Measurements from ENCODE around the gene MYT1. TPM values are rescaled to one million over a fixed set of nuclear protein-coding genes. Genes with fewer than 3 reads are reported as not detected.
"Not testable (repeated sequence)": the region's sequence is repeated elsewhere in the genome, so short reads cannot be mapped to it uniquely, and the experiment has no call there.

The MYT1 gene
- total RNA-seq, 4 donors from 2014 or later: not detected

DNA sequence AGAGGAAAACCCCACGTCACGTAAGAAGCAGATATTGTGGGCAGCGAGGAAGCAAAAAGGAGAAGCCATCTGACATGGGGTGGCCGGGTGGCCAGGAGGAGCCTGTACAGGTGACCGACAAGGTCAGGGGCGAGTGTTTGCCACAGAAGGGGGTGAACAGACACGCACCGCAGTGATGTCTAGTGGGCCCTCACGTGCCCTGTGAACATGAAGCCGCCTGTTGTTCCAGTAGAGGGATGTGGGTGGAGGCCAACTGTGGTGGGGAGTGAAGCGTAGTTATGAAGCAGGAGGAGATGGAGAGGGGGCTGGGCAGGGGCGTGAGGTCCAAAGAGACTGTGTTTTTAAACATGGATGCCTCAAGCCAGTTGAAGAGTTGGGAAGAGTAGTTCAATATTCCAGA is 20.5 kb downstream of the MYT1 start:
- no peak for DNase-seq (ENCODE audit: extremely low spot score)
- no peaks in the 10 kb centered on the region for H3K36me3 ChIP-seq
- intact Hi-C loops (cut with DNase I): no loop called here
- no peaks in the 10 kb centered on the region for H3K9me3 ChIP-seq
- TF ChIP-seq EP300 (IDR thresholded peaks at IDR 0.05): no peak
- no peak for TF ChIP-seq POLR2A (IDR thresholded peaks at IDR 0.05; ENCODE audit: low read depth)
- TF ChIP-seq POLR2AphosphoS5 (IDR thresholded peaks at IDR 0.05): no peak
- TF ChIP-seq, protein P1, sequence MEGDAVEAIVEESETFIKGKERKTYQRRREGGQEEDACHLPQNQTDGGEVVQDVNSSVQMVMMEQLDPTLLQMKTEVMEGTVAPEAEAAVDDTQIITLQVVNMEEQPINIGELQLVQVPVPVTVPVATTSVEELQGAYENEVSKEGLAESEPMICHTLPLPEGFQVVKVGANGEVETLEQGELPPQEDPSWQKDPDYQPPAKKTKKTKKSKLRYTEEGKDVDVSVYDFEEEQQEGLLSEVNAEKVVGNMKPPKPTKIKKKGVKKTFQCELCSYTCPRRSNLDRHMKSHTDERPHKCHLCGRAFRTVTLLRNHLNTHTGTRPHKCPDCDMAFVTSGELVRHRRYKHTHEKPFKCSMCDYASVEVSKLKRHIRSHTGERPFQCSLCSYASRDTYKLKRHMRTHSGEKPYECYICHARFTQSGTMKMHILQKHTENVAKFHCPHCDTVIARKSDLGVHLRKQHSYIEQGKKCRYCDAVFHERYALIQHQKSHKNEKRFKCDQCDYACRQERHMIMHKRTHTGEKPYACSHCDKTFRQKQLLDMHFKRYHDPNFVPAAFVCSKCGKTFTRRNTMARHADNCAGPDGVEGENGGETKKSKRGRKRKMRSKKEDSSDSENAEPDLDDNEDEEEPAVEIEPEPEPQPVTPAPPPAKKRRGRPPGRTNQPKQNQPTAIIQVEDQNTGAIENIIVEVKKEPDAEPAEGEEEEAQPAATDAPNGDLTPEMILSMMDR (IDR thresholded peaks at IDR 0.05): no peak
- 77% methylated on average over 12 of the region's 12 CpGs for WGBS
- peaks cover 0 to 40% (median 0%) of the 10 kb centered on the region in 4 donors for H3K27me3 ChIP-seq
- no peaks in the 10 kb centered on the region for H3K4me1 ChIP-seq
- no peak overlapping the region for H3K27ac ChIP-seq (replicated peaks in 1 of 4)
- no peak overlapping the region for H3K4me3 ChIP-seq

DNA sequence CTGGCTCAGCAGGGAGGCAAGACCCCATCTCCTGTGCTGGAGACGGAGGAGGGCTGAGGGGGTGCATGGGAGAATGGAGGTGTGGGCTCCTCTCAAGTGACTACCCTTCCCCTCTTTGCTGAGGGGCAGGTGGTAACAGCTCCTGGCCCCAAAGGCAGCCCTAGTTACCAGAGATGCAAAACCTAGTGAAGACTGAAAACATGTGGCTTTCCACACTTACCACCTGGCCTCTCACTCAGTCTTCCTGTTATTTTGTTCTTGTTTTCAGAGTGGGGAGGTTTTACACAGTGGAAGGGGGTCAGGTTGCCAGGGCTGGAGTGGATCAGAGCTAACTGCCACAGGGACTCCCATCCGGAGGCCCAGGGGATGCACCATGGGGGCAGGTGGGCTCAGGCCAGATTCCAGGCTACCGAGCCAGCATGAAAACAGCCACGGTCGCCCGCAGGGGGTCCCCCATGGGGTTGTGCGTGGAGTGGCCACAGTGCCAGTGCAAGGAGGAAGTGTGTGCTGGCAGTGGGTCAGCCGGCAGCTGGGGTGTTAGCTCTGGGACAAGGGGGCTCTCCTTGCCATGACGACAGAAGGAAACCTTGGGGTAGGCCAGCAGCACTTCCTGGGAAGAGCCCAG is 21.1 kb downstream of the MYT1 start:
- no peak for DNase-seq (ENCODE audit: extremely low spot score)
- no peaks in the 10 kb centered on the region for H3K9me3 ChIP-seq
- no peaks in the 10 kb centered on the region for H3K36me3 ChIP-seq
- H3K4me1 ChIP-seq: no peaks in the 10 kb centered on the region
- TF ChIP-seq, protein P1 (IDR thresholded peaks at IDR 0.05): no peak
- H3K27ac ChIP-seq (replicated peaks in 1 of 4): no peak overlapping the region
- intact Hi-C loops (cut with DNase I): no loop called here
- H3K4me3 ChIP-seq: no peak overlapping the region
- H3K27me3 ChIP-seq: peaks cover 0 to 44% (median 0%) of the 10 kb centered on the region in 4 donors
- 77% methylated on average over 6 of the region's 9 CpGs for WGBS

GRCh38 chr20:64186071-64186598 is 21.9 kb downstream of the MYT1 start:
- no peak for DNase-seq (ENCODE audit: extremely low spot score)
- intact Hi-C loops (cut with DNase I): no loop called here
- Histone ChIP-seq H3K9me3 (no peaks in the 10 kb centered on the region), H3K27me3 (peaks cover 0 to 51% (median 0%) of the 10 kb centered on the region in 4 donors), H3K36me3 (no peaks in the 10 kb centered on the region), H3K4me1 (no peaks in the 10 kb centered on the region), H3K27ac (replicated peaks in 1 of 4) (no peak overlapping the region), H3K4me3 (no peak overlapping the region)
- TF ChIP-seq EP300 (IDR thresholded peaks at IDR 0.05): no peak
- TF ChIP-seq POLR2AphosphoS5 (IDR thresholded peaks at IDR 0.05): no peak
- no peak for TF ChIP-seq POLR2A (IDR thresholded peaks at IDR 0.05; ENCODE audit: low read depth)
- TF ChIP-seq, protein P1 (IDR thresholded peaks at IDR 0.05): no peak
- WGBS: 93% methylated on average over 9 of the region's 13 CpGs

DNA sequence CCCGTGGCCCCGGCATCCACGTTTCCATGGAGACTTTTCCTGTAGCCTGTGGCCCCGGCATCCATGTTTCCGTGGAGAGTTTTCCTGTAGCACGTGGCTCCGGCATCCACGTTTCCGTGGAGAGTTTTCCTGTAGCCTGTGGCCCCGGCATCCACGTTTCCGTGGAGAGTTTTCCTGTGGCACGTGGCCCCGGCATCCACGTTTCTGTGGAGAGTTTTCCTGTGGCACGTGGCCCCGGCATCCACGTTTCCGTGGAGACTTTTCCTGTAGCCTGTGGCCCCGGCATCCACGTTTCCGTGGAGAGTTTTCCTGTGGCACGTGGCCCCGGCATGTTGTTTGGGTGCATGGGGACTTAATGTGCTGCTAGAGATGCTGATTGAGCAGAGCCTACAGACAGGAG is 23.0 kb downstream of the MYT1 start:
- H3K27ac ChIP-seq (replicated peaks in 1 of 4); H3K9me3 ChIP-seq; H3K4me1 ChIP-seq; H3K4me3 ChIP-seq; DNase-seq (ENCODE audit: extremely low spot score); intact Hi-C loops (cut with DNase I); H3K36me3 ChIP-seq: not testable (repeated sequence)
- WGBS: 93% methylated on average over 24 of the region's 24 CpGs
- H3K27me3 ChIP-seq: peaks cover 0 to 56% (median 1%) of the 10 kb centered on the region in 4 donors

DNA sequence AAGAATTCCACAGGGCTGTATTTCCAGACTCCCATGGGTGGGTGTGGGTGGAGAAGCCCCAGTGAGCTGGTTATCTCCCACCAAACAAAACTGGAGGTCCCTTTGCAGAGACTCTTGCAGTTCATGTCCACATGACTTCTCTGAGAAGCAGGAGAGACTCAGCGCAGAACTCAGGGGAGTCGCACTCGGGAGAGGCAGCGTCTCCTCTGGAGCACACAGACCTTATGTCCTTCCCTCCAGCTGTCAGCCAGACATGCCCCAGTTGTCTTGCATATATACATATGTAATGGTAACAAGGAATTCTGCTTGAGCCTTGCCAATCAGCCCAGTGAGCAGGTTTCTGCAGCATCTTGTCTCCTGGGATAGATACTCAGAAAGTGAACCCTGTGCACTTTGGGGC is 23.8 kb downstream of the MYT1 start:
- no peaks in the 10 kb centered on the region for H3K9me3 ChIP-seq
- peaks cover 0 to 56% (median 4%) of the 10 kb centered on the region in 4 donors for H3K27me3 ChIP-seq
- TF ChIP-seq EP300 (IDR thresholded peaks at IDR 0.05) (no peak), POLR2A (IDR thresholded peaks at IDR 0.05; ENCODE audit: low read depth) (no peak), POLR2AphosphoS5 (IDR thresholded peaks at IDR 0.05) (no peak)
- TF ChIP-seq, protein P1 (IDR thresholded peaks at IDR 0.05): no peak
- H3K36me3 ChIP-seq: no peaks in the 10 kb centered on the region
- DNase-seq (ENCODE audit: extremely low spot score): no peak
- 86% methylated on average over 4 of the region's 4 CpGs for WGBS
- H3K27ac ChIP-seq (replicated peaks in 1 of 4): no peak overlapping the region
- intact Hi-C loops (cut with DNase I): no loop called here
- no peak overlapping the region for H3K4me3 ChIP-seq
- H3K4me1 ChIP-seq: no peaks in the 10 kb centered on the region
